ENCODE results near the gene OLFML3.

OLFML3 gene, protein sequence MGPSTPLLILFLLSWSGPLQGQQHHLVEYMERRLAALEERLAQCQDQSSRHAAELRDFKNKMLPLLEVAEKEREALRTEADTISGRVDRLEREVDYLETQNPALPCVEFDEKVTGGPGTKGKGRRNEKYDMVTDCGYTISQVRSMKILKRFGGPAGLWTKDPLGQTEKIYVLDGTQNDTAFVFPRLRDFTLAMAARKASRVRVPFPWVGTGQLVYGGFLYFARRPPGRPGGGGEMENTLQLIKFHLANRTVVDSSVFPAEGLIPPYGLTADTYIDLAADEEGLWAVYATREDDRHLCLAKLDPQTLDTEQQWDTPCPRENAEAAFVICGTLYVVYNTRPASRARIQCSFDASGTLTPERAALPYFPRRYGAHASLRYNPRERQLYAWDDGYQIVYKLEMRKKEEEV

DNA sequence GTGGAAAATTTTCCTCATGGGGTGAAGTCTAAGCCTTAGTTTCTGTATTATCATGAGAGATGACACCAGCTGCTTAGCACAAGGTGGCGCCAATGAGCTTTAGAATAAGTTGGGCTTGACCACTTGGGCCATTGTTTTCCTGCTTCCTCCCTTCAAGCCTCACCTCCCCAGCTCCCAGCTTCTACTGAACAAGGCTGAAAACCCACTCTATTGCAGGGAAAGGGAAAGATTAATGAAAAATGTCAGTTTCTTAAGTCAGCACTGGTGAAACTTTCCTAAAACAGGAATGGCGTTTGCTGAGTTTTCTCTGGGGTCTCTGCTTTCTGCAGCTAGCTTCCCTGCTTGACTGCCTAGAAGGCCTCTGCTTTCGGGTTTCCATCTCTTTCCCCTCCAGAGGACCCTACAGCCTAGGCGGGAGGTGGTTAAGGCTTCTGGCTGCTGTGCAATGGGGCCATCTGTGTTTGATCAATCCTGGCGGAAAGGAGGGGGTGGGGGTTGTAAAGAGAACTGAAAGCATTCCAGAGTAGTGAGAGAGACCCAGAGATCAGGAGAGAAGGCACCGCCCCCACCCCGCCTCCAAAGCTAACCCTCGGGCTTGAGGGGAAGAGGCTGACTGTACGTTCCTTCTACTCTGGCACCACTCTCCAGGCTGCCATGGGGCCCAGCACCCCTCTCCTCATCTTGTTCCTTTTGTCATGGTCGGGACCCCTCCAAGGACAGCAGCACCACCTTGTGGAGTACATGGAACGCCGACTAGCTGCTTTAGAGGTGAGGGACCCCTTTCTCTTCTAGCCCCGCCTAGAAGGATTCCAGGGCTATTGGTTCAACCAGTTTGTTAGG, at the start of gene OLFML3:
Gene OLFML3 (plus strand): TSS at position 612 of the 840 bp plus-strand sequence. CDS start 43 bp downstream, at position 655.
- DNase-seq (ENCODE audit: low read depth in 2 of 2) = peak; percentile 12 to 15

DNA sequence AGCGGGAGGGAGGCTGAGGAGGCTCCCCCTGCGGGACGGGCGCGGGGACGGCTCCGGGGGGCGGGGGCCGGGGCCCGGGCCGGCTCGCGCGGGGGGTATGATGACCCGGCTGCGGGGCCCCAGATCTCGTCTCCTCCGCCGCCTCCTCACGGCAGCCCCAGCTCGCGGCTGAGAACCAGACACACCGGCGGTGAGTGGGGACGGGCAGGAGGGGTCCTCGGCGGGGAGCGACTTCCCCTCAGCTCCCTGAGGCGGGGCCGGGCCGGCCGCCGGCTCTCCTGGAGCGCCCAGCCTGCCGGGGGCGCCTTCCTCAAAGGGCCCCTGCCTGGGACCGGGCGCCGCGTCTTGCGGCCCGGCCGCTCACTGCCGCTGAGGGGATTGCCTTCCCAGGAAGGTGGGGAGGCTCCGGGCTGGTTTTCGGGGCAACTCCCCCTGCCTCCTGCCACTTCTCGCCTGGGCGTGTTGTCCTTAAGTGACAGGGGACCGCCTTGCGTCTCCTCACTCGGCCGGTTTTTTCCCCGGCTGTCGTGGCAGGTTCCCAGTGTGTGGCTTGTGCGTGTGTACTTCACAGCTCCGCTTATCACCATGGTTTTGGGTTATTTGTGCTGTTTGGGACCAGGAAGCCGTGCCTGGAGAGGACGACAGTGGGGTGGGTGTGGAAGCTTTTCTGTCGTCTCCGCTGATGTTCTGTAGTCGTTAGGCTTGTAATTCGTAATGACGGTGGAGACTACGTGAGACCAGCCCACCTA, 49.4 kb upstream of the OLFML3 start:
- DNase-seq (ENCODE audit: low read depth in 2 of 2) = peak; percentile 36 to 48

- peak; percentile 66 to 68 for DNase-seq (ENCODE audit: low read depth in 2 of 2)
Measured at GRCh38 chr1:113930499-113931161, 48.6 kb upstream of the OLFML3 start.

- no peak for DNase-seq (ENCODE audit: low read depth in 2 of 2)
Measured at GRCh38 chr1:113931451-113931851, 47.8 kb upstream of the OLFML3 start.

- no peak for DNase-seq (ENCODE audit: low read depth in 2 of 2)
Measured at GRCh38 chr1:113934006-113934405, 45.3 kb upstream of the OLFML3 start.

DNA sequence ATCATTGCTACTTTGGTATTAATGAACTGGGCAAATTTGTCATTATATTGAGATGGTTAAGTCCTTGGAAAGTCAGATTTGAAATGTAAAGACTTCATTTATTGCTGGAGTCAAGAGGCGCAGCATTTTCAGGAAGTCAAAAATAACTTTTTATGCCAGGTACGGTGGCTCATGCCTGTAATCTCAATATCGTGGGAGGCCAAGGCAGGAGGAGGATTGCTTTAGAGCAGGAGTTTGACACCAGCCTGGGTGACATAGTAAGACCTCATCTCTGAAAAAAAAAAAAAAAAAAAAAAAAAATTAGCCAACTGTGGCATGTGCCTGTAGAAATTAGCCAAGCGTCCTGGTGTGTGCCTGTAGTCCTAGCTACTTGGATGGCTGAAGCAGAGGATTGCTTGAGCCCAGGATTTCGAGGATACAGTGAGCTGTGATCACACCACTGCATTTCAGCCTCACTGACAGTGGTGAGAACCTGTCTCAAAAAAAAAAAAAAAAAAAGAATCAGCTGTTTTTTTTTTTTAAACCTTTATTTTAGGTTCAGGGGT, 44.7 kb upstream of the OLFML3 start:
- no peak for DNase-seq (ENCODE audit: low read depth in 2 of 2)

GRCh38 chr1:113935176-113935575, 44.1 kb upstream of the OLFML3 start:
- DNase-seq (ENCODE audit: low read depth in 2 of 2) = no peak

DNA sequence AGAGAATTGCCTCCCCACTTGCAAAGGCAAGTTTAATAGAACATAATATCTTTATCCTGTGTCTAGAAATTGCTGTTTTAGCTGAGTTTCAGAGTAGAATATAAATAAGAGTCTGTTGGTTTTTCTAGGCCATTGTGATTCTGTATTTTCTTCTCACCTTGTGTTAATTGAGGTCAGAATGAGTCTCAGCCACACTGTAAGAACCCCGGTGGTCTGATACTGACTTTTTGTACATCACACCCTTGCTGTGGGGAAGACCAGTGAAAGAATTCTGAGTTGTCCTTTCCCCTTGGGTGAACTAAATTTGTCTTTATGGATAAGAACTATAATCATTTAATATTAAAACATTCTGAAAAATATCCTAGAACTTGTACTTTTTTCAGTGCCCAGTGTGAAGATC, 43.3 kb upstream of the OLFML3 start:
- DNase-seq (ENCODE audit: low read depth in 2 of 2) = no peak

- no peak for DNase-seq (ENCODE audit: low read depth in 2 of 2)
Measured at GRCh38 chr1:113937146-113937545, 42.1 kb upstream of the OLFML3 start.

DNA sequence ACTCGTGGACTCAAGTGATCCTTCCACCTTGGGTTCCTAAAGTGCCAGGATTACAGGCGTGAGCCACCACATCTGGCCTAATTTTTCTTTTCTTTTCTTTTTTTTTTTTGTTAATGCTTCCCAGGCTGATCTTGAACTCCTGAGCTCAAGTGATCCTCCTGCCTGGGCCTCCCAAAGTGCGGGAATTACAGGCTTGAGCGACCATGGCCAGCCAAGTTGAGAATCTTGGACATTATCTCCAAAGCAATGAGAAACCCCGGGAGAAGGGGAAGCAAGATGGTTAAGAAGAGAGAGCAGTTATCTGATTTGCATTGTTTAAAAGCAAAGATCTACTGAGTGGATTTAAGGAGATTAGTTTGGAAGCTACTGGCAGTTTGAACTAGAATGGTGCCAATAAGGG, 41.1 kb upstream of the OLFML3 start:
- no peak for DNase-seq (ENCODE audit: low read depth in 2 of 2)

DNA sequence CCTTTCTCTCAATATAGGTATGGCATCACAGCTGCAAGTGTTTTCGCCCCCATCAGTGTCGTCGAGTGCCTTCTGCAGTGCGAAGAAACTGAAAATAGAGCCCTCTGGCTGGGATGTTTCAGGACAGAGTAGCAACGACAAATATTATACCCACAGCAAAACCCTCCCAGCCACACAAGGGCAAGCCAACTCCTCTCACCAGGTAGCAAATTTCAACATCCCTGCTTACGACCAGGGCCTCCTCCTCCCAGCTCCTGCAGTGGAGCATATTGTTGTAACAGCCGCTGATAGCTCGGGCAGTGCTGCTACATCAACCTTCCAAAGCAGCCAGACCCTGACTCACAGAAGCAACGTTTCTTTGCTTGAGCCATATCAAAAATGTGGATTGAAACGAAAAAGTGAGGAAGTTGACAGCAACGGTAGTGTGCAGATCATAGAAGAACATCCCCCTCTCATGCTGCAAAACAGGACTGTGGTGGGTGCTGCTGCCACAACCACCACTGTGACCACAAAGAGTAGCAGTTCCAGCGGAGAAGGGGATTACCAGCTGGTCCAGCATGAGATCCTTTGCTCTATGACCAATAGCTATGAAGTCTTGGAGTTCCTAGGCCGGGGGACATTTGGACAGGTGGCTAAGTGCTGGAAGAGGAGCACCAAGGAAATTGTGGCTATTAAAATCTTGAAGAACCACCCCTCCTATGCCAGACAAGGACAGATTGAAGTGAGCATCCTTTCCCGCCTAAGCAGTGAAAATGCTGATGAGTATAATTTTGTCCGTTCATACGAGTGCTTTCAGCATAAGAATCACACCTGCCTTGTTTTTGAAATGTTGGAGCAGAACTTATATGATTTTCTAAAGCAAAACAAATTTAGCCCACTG, 38.7 kb upstream of the OLFML3 start:
- DNase-seq (ENCODE audit: low read depth in 2 of 2) = peak; percentile 52 to 59

GRCh38 chr1:113941245-113941559, 38.1 kb upstream of the OLFML3 start:
- DNase-seq (ENCODE audit: low read depth in 2 of 2) = no peak

- no peak for DNase-seq (ENCODE audit: low read depth in 2 of 2)
Measured at GRCh38 chr1:113942527-113942926, 36.7 kb upstream of the OLFML3 start.

DNA sequence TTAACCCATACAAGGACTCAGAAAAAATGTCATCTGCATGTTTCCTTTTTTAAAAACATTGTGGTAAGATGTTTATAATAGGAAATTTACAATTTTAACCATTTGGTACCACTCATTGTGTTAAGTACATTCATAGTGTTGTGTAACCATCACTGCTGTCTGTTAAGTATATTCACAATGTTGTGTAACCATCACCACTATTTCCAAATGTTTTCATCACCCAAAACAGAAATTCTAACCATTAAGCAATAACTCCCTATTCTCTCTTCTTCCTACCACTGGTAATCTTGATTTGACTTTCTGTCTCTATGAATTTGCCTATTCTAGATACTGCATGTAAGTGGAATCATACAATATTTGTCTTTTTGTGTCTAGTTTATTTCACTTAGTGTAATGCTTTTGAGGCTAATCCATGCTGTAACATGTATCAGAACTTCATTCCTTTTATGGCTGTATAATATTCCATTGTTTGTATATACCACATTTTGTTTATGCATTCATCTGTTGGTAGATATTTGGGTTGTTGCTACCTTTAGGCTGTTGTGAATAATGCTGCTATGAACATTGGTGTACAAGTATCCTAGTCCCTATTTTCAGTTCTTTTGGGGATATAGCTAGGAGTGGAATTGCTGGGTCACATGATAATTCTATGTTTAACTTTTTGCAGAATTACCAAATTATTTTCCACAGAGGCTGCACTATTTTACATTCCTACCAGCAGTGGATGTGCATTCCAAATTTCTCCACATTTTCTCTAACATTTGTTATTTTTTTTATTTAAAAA, 36.1 kb upstream of the OLFML3 start:
- DNase-seq (ENCODE audit: low read depth in 2 of 2) = no peak

- no peak for DNase-seq (ENCODE audit: low read depth in 2 of 2)
Measured at GRCh38 chr1:113945329-113945728, 33.9 kb upstream of the OLFML3 start.

DNA sequence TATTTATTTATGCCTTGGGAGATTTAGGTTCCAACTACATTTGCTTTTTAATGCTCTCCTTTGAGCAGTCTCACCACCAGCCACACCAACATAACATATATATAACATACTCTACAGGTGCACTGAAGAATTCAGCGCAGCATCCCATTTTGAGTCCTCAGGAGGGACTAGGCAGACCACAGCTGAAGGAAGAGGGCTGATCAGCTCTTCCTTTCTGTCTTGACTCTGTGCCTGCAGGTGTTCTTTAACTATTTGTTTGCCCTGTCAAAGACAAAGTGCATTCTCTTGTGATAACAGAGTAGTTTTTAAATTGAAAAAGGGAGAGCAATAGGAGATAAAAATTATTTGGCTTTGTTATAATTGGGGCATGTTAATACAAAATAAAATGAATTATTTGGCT, 33.2 kb upstream of the OLFML3 start:
- DNase-seq (ENCODE audit: low read depth in 2 of 2) = no peak

DNA sequence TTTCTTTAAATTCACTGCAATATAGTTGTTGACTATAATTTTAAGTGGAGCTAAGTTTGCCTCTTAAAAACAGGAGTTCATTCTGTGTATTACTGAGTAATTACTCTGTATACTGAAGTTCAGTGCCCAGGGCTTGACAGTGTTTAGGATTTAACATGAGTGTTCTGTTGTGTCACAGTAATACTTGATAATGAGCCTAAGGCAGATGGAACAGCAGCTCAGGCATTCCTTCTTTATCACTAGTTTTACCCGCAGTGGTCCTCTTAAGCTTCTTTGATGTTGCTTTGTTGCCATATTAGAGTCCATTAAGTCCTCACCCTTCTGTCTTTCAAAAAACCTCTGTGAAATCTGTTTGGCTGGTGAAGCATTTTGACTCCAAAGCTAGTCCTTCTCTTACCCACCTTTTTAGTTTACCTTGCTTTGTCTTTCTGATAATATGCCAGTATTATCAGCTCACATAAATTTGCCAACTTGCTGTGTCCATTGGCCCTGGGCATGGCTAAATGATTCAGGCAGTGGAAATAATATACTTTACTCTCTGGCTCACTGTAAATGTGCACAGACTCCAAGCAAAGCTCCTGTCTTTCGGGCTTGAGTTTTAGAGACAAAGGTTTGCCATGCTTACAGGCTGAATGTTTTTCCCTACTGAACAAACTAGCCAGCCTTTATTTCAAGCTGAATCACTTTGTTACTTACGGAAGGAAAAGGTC, 32.4 kb upstream of the OLFML3 start:
- DNase-seq (ENCODE audit: low read depth in 2 of 2) = no peak

GRCh38 chr1:113947388-113948107, 31.7 kb upstream of the OLFML3 start:
- no peak for DNase-seq (ENCODE audit: low read depth in 2 of 2)
